ENCODE measurements around the gene ITGAE. TPM values are rescaled to one million over a fixed set of nuclear protein-coding genes. Genes with fewer than 3 reads are reported as not detected.
"Not testable (repeated sequence)": the region's sequence is repeated elsewhere in the genome, so short reads cannot be mapped to it uniquely, and the experiment has no call there.

The ITGAE gene
- total and polyA plus RNA-seq, 8 donors: 4.4 to 29.0 (median 7.0) TPM

DNA sequence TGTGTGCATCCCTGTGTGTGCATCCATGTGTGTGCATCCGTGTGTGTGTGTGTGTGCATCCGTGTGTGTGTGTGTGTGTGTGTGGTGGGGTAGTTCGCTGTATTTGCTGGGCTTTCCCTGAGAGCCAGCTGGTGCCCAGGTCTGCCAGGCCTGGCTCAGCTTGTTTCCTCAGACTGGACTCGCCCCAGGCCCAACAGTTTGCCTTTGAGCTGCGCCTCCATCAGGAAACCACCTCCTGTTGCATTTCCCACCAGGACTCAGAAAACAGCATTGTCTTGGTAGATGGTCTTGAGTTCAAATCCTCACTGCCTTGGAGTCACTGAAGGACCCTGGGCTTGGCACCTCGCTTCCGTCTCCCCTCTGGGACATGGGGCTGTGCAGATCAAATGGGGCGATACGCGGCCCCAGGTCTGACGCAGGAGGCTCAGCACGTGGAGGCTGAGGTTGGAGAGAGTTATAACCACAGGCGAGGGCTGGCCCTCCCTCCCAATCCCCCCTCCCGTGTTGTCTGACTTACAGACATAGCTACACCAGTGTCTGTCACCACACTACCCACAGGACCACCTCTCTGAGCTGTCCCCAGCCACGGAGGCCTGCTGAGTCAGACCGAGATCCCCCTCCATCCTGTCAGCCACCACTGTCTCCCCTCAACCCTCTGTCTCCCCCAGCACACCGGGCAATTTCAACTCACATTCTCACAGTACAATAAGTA, 4.7 kb downstream of the ITGAE start:
- no peaks in the 10 kb centered on the region for H3K36me3 ChIP-seq
- WGBS, 2 donors: 73 to 80% methylated on average over 17 of the region's 17 CpGs
- FAIRE-seq: no peak
- no peaks in the 10 kb centered on the region for H3K27me3 ChIP-seq
- intact Hi-C loops (cut with DNase I): no loop called here
- TF ChIP-seq, protein P1, sequence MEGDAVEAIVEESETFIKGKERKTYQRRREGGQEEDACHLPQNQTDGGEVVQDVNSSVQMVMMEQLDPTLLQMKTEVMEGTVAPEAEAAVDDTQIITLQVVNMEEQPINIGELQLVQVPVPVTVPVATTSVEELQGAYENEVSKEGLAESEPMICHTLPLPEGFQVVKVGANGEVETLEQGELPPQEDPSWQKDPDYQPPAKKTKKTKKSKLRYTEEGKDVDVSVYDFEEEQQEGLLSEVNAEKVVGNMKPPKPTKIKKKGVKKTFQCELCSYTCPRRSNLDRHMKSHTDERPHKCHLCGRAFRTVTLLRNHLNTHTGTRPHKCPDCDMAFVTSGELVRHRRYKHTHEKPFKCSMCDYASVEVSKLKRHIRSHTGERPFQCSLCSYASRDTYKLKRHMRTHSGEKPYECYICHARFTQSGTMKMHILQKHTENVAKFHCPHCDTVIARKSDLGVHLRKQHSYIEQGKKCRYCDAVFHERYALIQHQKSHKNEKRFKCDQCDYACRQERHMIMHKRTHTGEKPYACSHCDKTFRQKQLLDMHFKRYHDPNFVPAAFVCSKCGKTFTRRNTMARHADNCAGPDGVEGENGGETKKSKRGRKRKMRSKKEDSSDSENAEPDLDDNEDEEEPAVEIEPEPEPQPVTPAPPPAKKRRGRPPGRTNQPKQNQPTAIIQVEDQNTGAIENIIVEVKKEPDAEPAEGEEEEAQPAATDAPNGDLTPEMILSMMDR (IDR thresholded peaks at IDR 0.05): no peak
- no peak for DNase-seq
- H3K9me3 ChIP-seq: no peaks in the 10 kb centered on the region
- H3K27ac ChIP-seq: no peak overlapping the region
- H3K4me1 ChIP-seq: no peaks in the 10 kb centered on the region
- ATAC-seq: peak in 1 of 4 donors; percentile 30
- H3K4me3 ChIP-seq: no peak overlapping the region

DNA sequence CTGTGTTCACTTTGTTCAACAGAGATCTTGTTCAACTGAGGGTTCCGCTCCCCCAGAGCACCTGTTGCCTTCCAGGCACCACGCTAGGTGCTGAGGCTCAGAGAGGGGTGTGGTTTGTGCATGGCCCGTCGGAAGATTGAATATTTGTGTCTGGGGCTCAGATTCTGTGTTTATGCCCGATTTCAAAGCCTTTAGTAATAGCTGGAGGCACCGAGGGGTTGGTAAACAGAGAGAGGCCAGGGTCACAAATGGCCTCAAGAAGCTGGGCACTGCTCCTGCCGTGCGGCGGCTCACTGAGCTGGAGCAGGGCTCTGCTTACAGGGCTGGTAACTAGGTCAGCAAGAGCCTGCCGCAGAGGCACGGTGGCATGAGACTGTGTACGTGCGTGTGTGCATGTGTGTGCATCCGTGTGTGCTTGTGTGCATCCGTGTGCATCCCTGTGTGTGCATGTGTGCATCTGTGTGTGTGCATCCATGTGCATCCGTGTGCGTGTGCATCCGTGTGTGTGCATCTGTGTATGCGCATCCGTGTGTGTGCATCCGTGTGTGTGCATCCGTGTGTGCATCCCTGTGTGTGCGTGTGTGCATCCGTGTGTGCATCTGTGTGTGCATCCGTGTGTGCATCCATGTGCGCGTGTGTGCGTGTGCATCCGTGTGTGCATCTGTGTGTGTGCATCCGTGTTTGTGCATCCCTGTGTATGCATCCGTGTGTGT, 5.4 kb downstream of the ITGAE start:
- TF ChIP-seq, protein P1 (IDR thresholded peaks at IDR 0.05): no peak
- FAIRE-seq (no peak), ATAC-seq (peak in 3 of 4 donors; percentile 14 to 44 (median 37)), DNase-seq (no peak)
- 70 to 75% methylated on average over 31 of the region's 31 CpGs for WGBS, 2 donors
- intact Hi-C loops (cut with DNase I): no loop called here
- Histone ChIP-seq H3K36me3 (no peaks in the 10 kb centered on the region), H3K4me3 (no peak overlapping the region), H3K27me3 (no peaks in the 10 kb centered on the region), H3K4me1 (no peaks in the 10 kb centered on the region), H3K9me3 (no peaks in the 10 kb centered on the region), H3K27ac (no peak overlapping the region)

DNA sequence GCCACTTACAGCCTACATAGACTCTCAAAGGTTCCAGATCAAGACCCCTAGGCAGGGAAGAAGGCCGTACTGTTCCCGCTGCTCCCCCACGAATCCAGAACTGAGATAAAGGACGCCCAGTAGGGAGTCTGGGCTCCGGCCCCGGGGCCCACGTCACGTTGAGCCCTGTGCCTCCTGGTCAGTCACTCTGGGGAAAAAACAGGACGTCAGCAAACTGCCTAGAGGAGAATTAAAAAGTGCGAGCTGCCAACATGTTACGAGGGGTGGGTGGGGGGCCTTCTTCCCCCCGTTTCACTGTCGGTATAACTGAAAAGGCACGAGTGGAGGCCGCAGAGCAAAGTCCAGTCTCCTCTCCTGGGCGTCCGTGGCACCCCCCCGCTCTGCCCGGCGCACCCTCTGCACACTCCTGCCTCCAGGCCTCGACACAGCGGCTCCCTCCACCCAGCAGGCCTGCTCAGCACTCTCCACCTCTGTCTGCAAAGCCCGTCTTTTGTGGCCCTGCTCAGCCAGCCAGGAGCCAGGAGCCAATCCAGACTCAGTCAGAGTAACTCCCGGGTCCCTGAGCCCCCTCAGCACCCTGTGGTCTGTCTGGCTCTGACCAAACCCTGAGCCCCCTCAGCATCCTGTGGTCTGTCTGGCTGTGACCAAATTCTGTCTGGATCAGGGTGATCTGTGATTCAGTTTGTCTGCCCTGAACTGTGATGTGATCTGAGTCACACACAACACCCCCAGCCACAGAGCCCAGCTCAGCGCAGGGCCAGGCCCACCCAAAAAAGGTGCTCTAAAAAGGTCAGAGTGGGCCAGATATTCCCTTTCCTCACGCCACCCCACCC, 6.2 kb downstream of the ITGAE start:
- no peak for DNase-seq
- WGBS, 2 donors: 58 to 66% methylated on average over 23 to 26 of the region's 26 CpGs
- H3K36me3 ChIP-seq: no peaks in the 10 kb centered on the region
- no peak for FAIRE-seq
- TF ChIP-seq, protein P1 (IDR thresholded peaks at IDR 0.05): no peak
- H3K27ac ChIP-seq: no peak overlapping the region
- peak in 3 of 4 donors; percentile 32 to 62 (median 52) for ATAC-seq
- H3K9me3 ChIP-seq: no peaks in the 10 kb centered on the region
- no peaks in the 10 kb centered on the region for H3K4me1 ChIP-seq
- intact Hi-C loops (cut with DNase I): no loop called here
- no peaks in the 10 kb centered on the region for H3K27me3 ChIP-seq
- H3K4me3 ChIP-seq: no peak overlapping the region

DNA sequence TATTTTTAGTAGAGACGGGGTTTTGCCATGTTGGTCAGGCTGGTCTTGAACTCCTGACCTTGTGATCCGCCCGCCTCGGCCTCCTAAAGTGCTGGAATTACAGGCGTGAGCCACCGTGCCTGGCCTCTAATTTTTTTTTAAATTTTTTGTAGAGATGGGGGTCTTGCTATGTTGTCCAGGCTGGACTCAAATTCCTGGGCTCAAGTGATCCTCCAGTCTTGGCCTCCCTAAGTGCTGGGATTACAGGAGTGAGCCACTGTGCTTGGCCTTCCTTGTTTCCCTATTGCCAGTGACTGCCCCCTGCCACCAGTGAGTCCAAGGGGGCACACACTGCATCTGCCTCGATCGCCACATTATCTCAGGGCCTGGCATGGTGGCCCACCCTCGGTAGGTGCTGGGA, 6.8 kb downstream of the ITGAE start:
- H3K4me3 ChIP-seq; H3K9me3 ChIP-seq; H3K36me3 ChIP-seq; ATAC-seq; H3K27me3 ChIP-seq; H3K4me1 ChIP-seq; intact Hi-C loops (cut with DNase I); DNase-seq; FAIRE-seq; H3K27ac ChIP-seq: not testable (repeated sequence)
- 89 to 93% methylated on average over 7 to 9 of the region's 9 CpGs for WGBS, 2 donors

DNA sequence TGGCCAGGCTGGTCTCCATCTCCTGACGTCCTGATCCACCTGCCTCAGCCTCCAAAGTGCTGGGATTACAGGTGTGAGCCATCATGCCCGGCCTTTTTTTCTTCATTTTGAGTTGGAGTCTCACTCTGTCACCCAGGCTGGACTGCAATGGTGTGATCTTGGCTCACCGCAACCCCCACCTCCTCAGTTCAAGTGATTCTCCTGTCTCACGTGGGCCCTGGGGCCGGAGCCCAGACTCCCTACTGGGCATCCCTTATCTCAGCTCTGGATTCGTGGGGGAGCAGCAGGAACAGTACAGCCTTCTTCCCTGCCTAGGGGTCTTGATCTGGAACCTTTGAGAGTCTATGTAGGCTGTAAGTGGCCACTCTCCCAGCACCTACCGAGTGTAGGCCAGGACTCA, 7.7 kb downstream of the ITGAE start:
- H3K4me3 ChIP-seq, FAIRE-seq: not testable (repeated sequence)
- 78 to 83% methylated on average over 7 of the region's 7 CpGs for WGBS, 2 donors

More for the DNA sequence above, 7.7 kb downstream of the ITGAE start:
- DNase-seq: peak in 1 of 6 donors; percentile 26
- H3K4me1 ChIP-seq; H3K9me3 ChIP-seq; intact Hi-C loops (cut with DNase I); H3K36me3 ChIP-seq; ATAC-seq; H3K27ac ChIP-seq; H3K27me3 ChIP-seq: not testable (repeated sequence)
